SK-N-SH (cell line): ENCODE data around the gene ZP1. TPM values are rescaled to one million over a fixed set of nuclear protein-coding genes. Genes with fewer than 3 reads are reported as not detected.

ENCODE experiments used
- CTCF ChIA-PET: fragments of 300-600, 350-600 bp; formaldehyde crosslinking; extraction: SDS; loops from one replicate; lab custom pipeline; 2021; lab: Yijun Ruan, JAX
- POLR2A ChIA-PET: fragments of 350-600 bp; sonication (Branson Sonifier 250); formaldehyde crosslinking; extraction: SDS; loops from one replicate; lab custom pipeline; 2020; ENCODE audit warnings: antibody characterized with exemption, inconsistent platforms; lab: Yijun Ruan, JAX
- DNase-seq: peaks from one replicate; pipeline ENCODE4 v3.0.0; 2012
- H2AFZ ChIP-seq: fragments of 200-600 bp; sonication (generic); 2 replicates; pipeline ENCODE4 v1.8.1; 2016; ENCODE audit warnings: antibody characterized with exemption, mild to moderate bottlenecking, low read depth
- H3F3A ChIP-seq: fragments of 200-600 bp; sonication (generic); replicated peaks from 2 replicates; pipeline ENCODE3; 2016; ENCODE audit warnings: antibody characterized with exemption, mild to moderate bottlenecking; ENCODE audit not compliant: insufficient read depth
- H3K27ac ChIP-seq, 2 experiments: fragments of 200-500 bp in 1 of 2; fragments of 200-600 bp in 1 of 2; sonication (Bioruptor generic) in 1 of 2; sonication (generic), shearing (Covaris generic) in 1 of 2; 2 replicates each; pipeline versions ENCODE4 v1.5.1 to v1.6.1; 2014 to 2016; ENCODE audit warnings: low read depth in 2 of 2, inconsistent platforms in 1 of 2, low read length in 1 of 2, mild to moderate bottlenecking in 1 of 2, mixed read lengths in 1 of 2
- H3K27me3 ChIP-seq: fragments of 200-600 bp; sonication (generic), shearing (Covaris generic); 2 replicates; pipeline ENCODE4 v1.6.1; 2016; ENCODE audit warnings: mixed run types; ENCODE audit not compliant: insufficient read depth
- H3K36me3 ChIP-seq, 2 experiments: fragments of 200-500 bp in 1 of 2; fragments of 200-600 bp in 1 of 2; sonication (Bioruptor generic) in 1 of 2; sonication (generic) in 1 of 2; replicated peaks in 1 of 2; 2 replicates each; pipeline versions ENCODE3 to v1.5.1; 2014 to 2016; ENCODE audit warnings: low read length in 1 of 2, mild to moderate bottlenecking in 1 of 2; ENCODE audit not compliant: insufficient read depth in 2 of 2, control insufficient read depth in 1 of 2
- H3K4me1 ChIP-seq, 2 experiments: fragments of 200-500 bp in 1 of 2; fragments of 200-600 bp in 1 of 2; sonication (Bioruptor generic) in 1 of 2; sonication (generic), shearing (Covaris generic) in 1 of 2; 2 replicates each; pipeline versions ENCODE4 v1.5.1 to v1.6.1; 2014 to 2016; ENCODE audit warnings: low read depth in 1 of 2, low read length in 1 of 2, mixed run types in 1 of 2; ENCODE audit not compliant: insufficient read depth in 2 of 2, control insufficient read depth in 1 of 2
- H3K4me2 ChIP-seq: fragments of 200-600 bp; sonication (generic), shearing (Covaris generic); 2 replicates; pipeline ENCODE4 v1.6.1; 2017; ENCODE audit warnings: mixed run types
- H3K4me3 ChIP-seq, 2 experiments: fragments of 200-500 bp in 1 of 2; fragments of 200-600 bp in 1 of 2; sonication (Bioruptor generic) in 1 of 2; sonication (generic), shearing (Covaris generic) in 1 of 2; 2 replicates each; pipeline versions ENCODE4 v1.5.1 to v1.8.1; 2014 to 2016; ENCODE audit warnings: low read depth in 2 of 2, inconsistent platforms in 1 of 2, low read length in 1 of 2, mild to moderate bottlenecking in 1 of 2, mixed read lengths in 1 of 2, moderate library complexity in 1 of 2
- H3K79me2 ChIP-seq: fragments of 200-600 bp; sonication (generic); 2 replicates; pipeline ENCODE4 v1.8.1; 2017; ENCODE audit warnings: mild to moderate bottlenecking; ENCODE audit not compliant: insufficient read depth
- H3K9ac ChIP-seq: fragments of 200-600 bp; sonication (generic); 2 replicates; pipeline ENCODE4 v1.6.1; 2017; ENCODE audit warnings: mixed run types
- H3K9me2 ChIP-seq: fragments of 200-600 bp; sonication (generic); 2 replicates; pipeline ENCODE4 v1.6.1; 2017; ENCODE audit warnings: mixed run types
- H3K9me3 ChIP-seq: fragments of 200-600 bp; sonication (generic); 2 replicates; pipeline ENCODE4 v1.6.1; 2017; ENCODE audit warnings: mixed run types, mild to moderate bottlenecking, moderate library complexity
- H4K20me1 ChIP-seq: fragments of 200-600 bp; sonication (generic); 2 replicates; pipeline ENCODE4 v1.6.1; 2017; ENCODE audit warnings: mild to moderate bottlenecking, mixed run types; ENCODE audit not compliant: insufficient read depth
- EP300 ChIP-seq, 2 experiments: IDR thresholded peaks; 2 replicates each; pipeline versions ENCODE4 v1.4.0 to v1.6.1; 2012; ENCODE audit warnings: borderline replicate concordance in 1 of 2, low read depth in 1 of 2, low read length in 1 of 2
- EZH2phosphoT487 ChIP-seq: fragments of 200-600 bp; sonication (generic); IDR thresholded peaks from 2 replicates; pipeline ENCODE4 v1.6.1; 2017; ENCODE audit warnings: low read depth, mixed run types, mild to moderate bottlenecking, antibody characterized with exemption, moderate library complexity, borderline replicate concordance
- FOSL2 ChIP-seq: IDR thresholded peaks from 2 replicates; pipeline ENCODE4 v1.4.0; 2012; ENCODE audit warnings: low read depth, mild to moderate bottlenecking, moderate library complexity, borderline replicate concordance
- FOXM1 ChIP-seq: IDR thresholded peaks from 2 replicates; pipeline ENCODE4 v1.4.0; 2012; ENCODE audit warnings: low read depth, mild to moderate bottlenecking
- GABPA ChIP-seq: IDR thresholded peaks from 2 replicates; pipeline ENCODE4 v1.4.0; 2012; ENCODE audit warnings: low read depth, mild to moderate bottlenecking
- GATA2 ChIP-seq: sonication (generic); formaldehyde crosslinking; IDR thresholded peaks from 2 replicates; pipeline ENCODE4 v1.5.0; 2020; ENCODE audit warnings: mild to moderate bottlenecking, missing genetic modification reagents
- JUND ChIP-seq: IDR thresholded peaks from 2 replicates; pipeline ENCODE4 v1.4.0; 2012
- NRF1 ChIP-seq: IDR thresholded peaks from 2 replicates; pipeline ENCODE4 v1.6.1; 2012; ENCODE audit warnings: low read depth, mild to moderate bottlenecking, low read length
- POLR2AphosphoS5 ChIP-seq: IDR thresholded peaks from 2 replicates; pipeline ENCODE4 v1.6.1; 2012; ENCODE audit warnings: low read depth, low read length
- RCOR1 ChIP-seq: fragments of 150-350 bp; IDR thresholded peaks from 2 replicates; pipeline ENCODE4 v1.6.1; 2017; ENCODE audit warnings: antibody characterized with exemption, low read length
- RFX5 ChIP-seq: IDR thresholded peaks from 2 replicates; pipeline ENCODE4 v1.6.1; 2012; ENCODE audit warnings: mild to moderate bottlenecking, improper control_type of control experiment, low read length
- SIN3A ChIP-seq: IDR thresholded peaks from 2 replicates; pipeline ENCODE4 v1.6.1; 2012; ENCODE audit warnings: low read depth, mild to moderate bottlenecking, low read length, moderate library complexity, borderline replicate concordance
- TCF12 ChIP-seq: IDR thresholded peaks from 2 replicates; pipeline ENCODE4 v1.4.0; 2012
- TEAD4 ChIP-seq: IDR thresholded peaks from 2 replicates; pipeline ENCODE4 v1.4.0; 2012; ENCODE audit warnings: mild to moderate bottlenecking, borderline replicate concordance; ENCODE audit not compliant: insufficient read depth
- ZBTB33 ChIP-seq: IDR thresholded peaks from 2 replicates; pipeline ENCODE4 v1.4.0; 2012; ENCODE audit warnings: low read depth, borderline replicate concordance
- WGBS: methylation state at CpG from one replicate; pipeline ENCODE4 v1.1.6; 2017; ENCODE audit warnings: low lambda C conversion rate; 5-methylcytosine and 5-hydroxymethylcytosine counted together
- polyA plus RNA-seq, 3 experiments: library from polyadenylated mRNA; depleted of rRNA; stranded (reverse); fragments of >200 nt; gene quantifications; 2 replicates each; pipeline ENCODE4 v1.2.3, GENCODE V29; 2012
- TF ChIP-seq, protein P1 (sequence below): IDR thresholded peaks from 2 replicates; pipeline ENCODE4 v1.4.0; 2012; ENCODE audit warnings: low read depth, borderline replicate concordance
- TF ChIP-seq, protein P2 (sequence below): IDR thresholded peaks from 2 replicates; pipeline ENCODE4; 2012

Gene ZP1
- polyA plus RNA-seq, 1 of the 3 experiments (the other 2 are of a cell fraction) = not detected

GRCh38 chr11:60872961-60873524 lies 5.7 kb downstream of the ZP1 start:
- CTCF ChIA-PET = interaction anchor here (1.6 to 7.7 kb wide), 3 partner anchors 15 to 42 kb away, joined by 6 to 56 read pairs (median 16); no protein-coding TSS in a partner anchor
- H3K9me3 ChIP-seq = no peaks in the 10 kb centered on the region
- no peaks in the 10 kb centered on the region for H3F3A ChIP-seq
- WGBS = 82% methylated on average over 11 of the region's 16 CpGs
- peaks cover 0 to 8% of the 10 kb centered on the region in 2 experiments; a peak in 1 of 4 replicates for H3K4me1 ChIP-seq
- DNase-seq = peak; percentile 8
- no peak overlapping the region for H2AFZ ChIP-seq
- no peak overlapping the region for H3K27ac ChIP-seq
- no peak overlapping the region for H3K4me2 ChIP-seq
- H3K27me3 ChIP-seq = no peaks in the 10 kb centered on the region
- H3K36me3 ChIP-seq = peaks cover 0 to 5% of the 10 kb centered on the region in 2 experiments
- TF ChIP-seq, protein P1, sequence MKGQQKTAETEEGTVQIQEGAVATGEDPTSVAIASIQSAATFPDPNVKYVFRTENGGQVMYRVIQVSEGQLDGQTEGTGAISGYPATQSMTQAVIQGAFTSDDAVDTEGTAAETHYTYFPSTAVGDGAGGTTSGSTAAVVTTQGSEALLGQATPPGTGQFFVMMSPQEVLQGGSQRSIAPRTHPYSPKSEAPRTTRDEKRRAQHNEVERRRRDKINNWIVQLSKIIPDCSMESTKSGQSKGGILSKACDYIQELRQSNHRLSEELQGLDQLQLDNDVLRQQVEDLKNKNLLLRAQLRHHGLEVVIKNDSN = no peak
- TF ChIP-seq TCF12 = no peak
- no peak for TF ChIP-seq SIN3A
- peak; percentile 18; the same call in 1 of the 2 replicates for TF ChIP-seq FOSL2
- TF ChIP-seq, all 33 proteins: peak for 1
- Histone ChIP-seq H3K9me2 (no peaks in the 10 kb centered on the region), H3K79me2 (no peaks in the 10 kb centered on the region), H3K9ac (no peak overlapping the region), H3K4me3 (no peak overlapping the region), H4K20me1 (no peaks in the 10 kb centered on the region)
- POLR2A ChIA-PET = no interaction called here

DNA sequence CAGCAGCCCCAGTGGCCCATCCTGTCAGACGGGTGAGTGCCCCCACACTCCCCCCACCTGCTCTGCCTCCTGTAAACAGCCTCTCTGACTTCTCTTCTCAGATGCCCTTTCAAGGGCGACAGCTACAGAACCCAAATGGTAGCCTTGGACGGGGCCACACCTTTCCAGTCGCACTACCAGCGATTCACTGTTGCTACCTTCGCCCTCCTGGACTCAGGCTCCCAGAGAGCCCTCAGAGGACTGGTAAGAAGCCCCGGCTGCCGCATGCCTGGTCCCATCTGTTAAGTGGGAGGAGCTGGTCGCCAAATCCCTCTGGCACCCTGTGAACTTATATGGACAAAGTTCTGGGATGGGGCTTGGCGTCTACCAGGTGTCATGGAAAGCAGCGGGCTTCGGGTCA lies 6.2 kb downstream of the ZP1 start:
- CTCF ChIA-PET = interaction anchor here (2.7 kb wide), 1 partner anchor 14 kb away, joined by 8 read pairs; no protein-coding TSS in a partner anchor
- TF ChIP-seq RFX5 (no peak), FOXM1 (no peak), EZH2phosphoT487 (no peak), RCOR1 (no peak), FOSL2 (no peak), TEAD4 (no peak), GABPA (no peak), ZBTB33 (no peak), TCF12 (no peak), POLR2AphosphoS5 (no peak), GATA2 (CRISPR knock-in tag) (no peak), JUND (no peak), EP300 (IDR thresholded peaks at IDR 0.05; ENCODE audit: borderline replicate concordance in 1 of 2, low read depth in 1 of 2, low read length in 1 of 2) (no peak), SIN3A (no peak), NRF1 (no peak)
- TF ChIP-seq, protein P2, sequence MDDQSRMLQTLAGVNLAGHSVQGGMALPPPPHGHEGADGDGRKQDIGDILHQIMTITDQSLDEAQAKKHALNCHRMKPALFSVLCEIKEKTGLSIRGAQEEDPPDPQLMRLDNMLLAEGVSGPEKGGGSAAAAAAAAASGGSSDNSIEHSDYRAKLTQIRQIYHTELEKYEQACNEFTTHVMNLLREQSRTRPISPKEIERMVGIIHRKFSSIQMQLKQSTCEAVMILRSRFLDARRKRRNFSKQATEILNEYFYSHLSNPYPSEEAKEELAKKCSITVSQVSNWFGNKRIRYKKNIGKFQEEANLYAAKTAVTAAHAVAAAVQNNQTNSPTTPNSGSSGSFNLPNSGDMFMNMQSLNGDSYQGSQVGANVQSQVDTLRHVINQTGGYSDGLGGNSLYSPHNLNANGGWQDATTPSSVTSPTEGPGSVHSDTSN = no peak
- TF ChIP-seq, protein P1 = no peak
- WGBS = 91% methylated on average over 11 of the region's 12 CpGs
- DNase-seq = no peak
- Histone ChIP-seq H2AFZ (no peak overlapping the region), H3K9me3 (no peaks in the 10 kb centered on the region), H3K4me2 (no peak overlapping the region), H3K9me2 (no peaks in the 10 kb centered on the region), H3K9ac (no peak overlapping the region), H3K4me1 (peaks cover 0 to 8% of the 10 kb centered on the region in 2 experiments; a peak in 1 of 4 replicates), H3K4me3 (no peak overlapping the region), H3K79me2 (no peaks in the 10 kb centered on the region), H3F3A (no peaks in the 10 kb centered on the region), H3K27me3 (no peaks in the 10 kb centered on the region), H3K27ac (no peak overlapping the region), H4K20me1 (no peaks in the 10 kb centered on the region), H3K36me3 (peaks cover 0 to 5% of the 10 kb centered on the region in 2 experiments)
- POLR2A ChIA-PET = no interaction called here
